Keratinocyte (primary cell): Measurements from ENCODE around the gene FUT6. TPM values are rescaled to one million over a fixed set of nuclear protein-coding genes. Genes with fewer than 3 reads are reported as not detected.

Experiments used
- DNase-seq: peaks from one replicate; pipeline ENCODE4 v3.0.0-alpha.2; 2011; ENCODE audit warnings: low read depth, missing footprints, low spot score
- FAIRE-seq: peaks from 2 replicates; lab custom pipeline; 2011; peaks lifted over from hg19 to GRCh38; lab: Jason Lieb, UNC
- H2AFZ ChIP-seq: 2 replicates; pipeline ENCODE4 v1.6.0; 2012; ENCODE audit warnings: low read length, control low read depth, inconsistent platforms; ENCODE audit not compliant: control insufficient read depth
- H3K27ac ChIP-seq: 2 replicates; pipeline ENCODE4 v1.5.1; 2011; ENCODE audit warnings: low read length; ENCODE audit not compliant: control insufficient read depth, insufficient read depth
- H3K27me3 ChIP-seq: 3 replicates; pipeline ENCODE4 v1.6.0; 2011; ENCODE audit warnings: low read length; ENCODE audit not compliant: control insufficient read depth, insufficient read depth; ENCODE audit errors: extremely low read depth
- H3K36me3 ChIP-seq, 2 experiments: 2 replicates in 1 of 2; 3 replicates in 1 of 2; pipeline ENCODE4 v1.5.1; 2011; ENCODE audit warnings: low read length in 2 of 2, mild to moderate bottlenecking in 1 of 2; ENCODE audit not compliant: control insufficient read depth in 2 of 2, insufficient read depth in 2 of 2; ENCODE audit errors: extremely low read depth in 1 of 2
- H3K4me1 ChIP-seq: 3 replicates; pipeline ENCODE4 v1.5.1; 2011; ENCODE audit warnings: low read length; ENCODE audit not compliant: control insufficient read depth, insufficient read depth; ENCODE audit errors: extremely low read depth
- H3K4me2 ChIP-seq: 3 replicates; pipeline ENCODE4 v1.6.0; 2011; ENCODE audit warnings: low read depth, low read length; ENCODE audit not compliant: control insufficient read depth, insufficient read depth; ENCODE audit errors: extremely low read depth
- H3K4me3 ChIP-seq, 3 experiments: fragments of 200-600 bp in 1 of 3; sonication (generic) in 1 of 3; 2 replicates in 2 of 3; 3 replicates in 1 of 3; pipeline ENCODE4 v1.5.1; 2011 to 2016; ENCODE audit warnings: low read length in 3 of 3, mild to moderate bottlenecking in 3 of 3, control low read depth in 2 of 3, inconsistent platforms in 1 of 3, low read depth in 1 of 3, mixed read lengths in 1 of 3, mixed run types in 1 of 3, moderate library complexity in 1 of 3; ENCODE audit not compliant: control insufficient read depth in 2 of 3, insufficient read depth in 2 of 3; ENCODE audit errors: extremely low read depth in 1 of 3
- H3K79me2 ChIP-seq: 2 replicates; pipeline ENCODE4 v1.6.0; 2012; ENCODE audit warnings: low read length; ENCODE audit not compliant: control insufficient read depth, insufficient read depth
- H3K9ac ChIP-seq: 3 replicates; pipeline ENCODE4 v1.6.0; 2011; ENCODE audit warnings: low read length; ENCODE audit not compliant: control insufficient read depth, insufficient read depth; ENCODE audit errors: extremely low read depth
- H3K9me1 ChIP-seq: 3 replicates; pipeline ENCODE4 v1.6.0; 2011; ENCODE audit warnings: low read length; ENCODE audit not compliant: control insufficient read depth, insufficient read depth; ENCODE audit errors: extremely low read depth
- H3K9me3 ChIP-seq: 2 replicates; pipeline ENCODE4 v1.5.1; 2012; ENCODE audit warnings: low read depth, low read length; ENCODE audit not compliant: control insufficient read depth
- H4K20me1 ChIP-seq: 3 replicates; pipeline ENCODE4 v1.6.0; 2011; ENCODE audit warnings: low read length; ENCODE audit not compliant: control insufficient read depth, insufficient read depth; ENCODE audit errors: extremely low read depth
- EZH2 ChIP-seq: IDR thresholded peaks from one replicate; pipeline ENCODE4 v1.6.1; 2012; ENCODE audit warnings: inconsistent platforms, mild to moderate bottlenecking, low read length, moderate library complexity
- dilution Hi-C: fragments of 300-500 bp; cut with MboI; formaldehyde crosslinking; loops from one replicate; pipeline ENCODE4 v1.7.0; 2020; ENCODE audit warnings: low sequenced_read_pairs; ENCODE audit not compliant: extremely low pct_ligation_motif_present
- polyA plus RNA-seq, 5 experiments: library from polyadenylated mRNA; depleted of rRNA in 3 of 5; stranded (reverse) in 3 of 5; stranded (forward) in 1 of 5; unstranded in 1 of 5; fragments of >200 nt; gene quantifications; 1 replicate in 1 of 5; 2 replicates in 3 of 5; 3 replicates in 1 of 5; pipeline versions ENCODE4 v1.2.1 to v1.2.3, GENCODE V29; 2011 to 2012; ENCODE audit warnings: missing spikeins in 2 of 5, low read depth in 1 of 5, low replicate concordance in 1 of 5
- TF ChIP-seq, protein P1 (sequence below), 3 experiments: IDR thresholded peaks in 1 of 3; conservative IDR thresholded peaks in 1 of 3; optimal IDR thresholded peaks in 1 of 3; 2 replicates in 2 of 3; 3 replicates in 1 of 3; pipeline versions ENCODE3 to v1.5.1; 2011; ENCODE audit warnings: low read length in 3 of 3, mild to moderate bottlenecking in 3 of 3, moderate library complexity in 2 of 3, control low read depth in 1 of 3, inconsistent platforms in 1 of 3; ENCODE audit not compliant: insufficient read depth in 2 of 3; ENCODE audit errors: extremely low read depth in 1 of 3

The FUT6 gene
- polyA plus RNA-seq, 1 donor (not counting 4 experiments of a cell fraction or from before 2014, with no cell fraction given) = not detected

DNA sequence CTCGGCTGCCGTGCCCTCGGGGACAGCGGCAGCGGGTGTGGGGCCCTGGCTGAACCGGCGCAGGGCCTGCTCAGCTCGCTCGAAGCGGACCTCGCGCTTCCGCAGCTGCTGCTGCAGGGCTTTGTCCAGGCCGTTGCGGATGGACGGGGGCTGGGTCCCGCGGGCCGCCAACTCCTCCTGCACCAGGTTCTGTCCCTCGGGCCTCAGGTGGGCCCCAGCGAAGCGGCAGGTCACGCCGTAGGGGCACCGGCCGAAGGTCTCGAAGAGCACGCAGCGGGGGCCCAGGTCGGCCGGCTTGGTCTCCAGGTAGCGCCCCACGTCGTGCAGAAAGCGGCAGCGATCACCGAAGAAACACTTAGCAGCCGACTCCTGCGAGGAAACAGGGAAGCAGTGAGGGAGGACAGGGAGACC lies 50.1 kb downstream of the FUT6 start:
- H3K27ac ChIP-seq = peak overlapping the region; percentile 97
- H3K79me2 ChIP-seq = peaks cover 7% of the 10 kb centered on the region
- no peaks in the 10 kb centered on the region for H3K9me3 ChIP-seq
- no peak for FAIRE-seq
- H3K9me1 ChIP-seq = no peaks in the 10 kb centered on the region
- peaks cover 21 to 47% of the 10 kb centered on the region in 2 experiments for H3K36me3 ChIP-seq
- dilution Hi-C loops = no loop called here
- peak overlapping the region; percentile 92 for H3K4me2 ChIP-seq
- H3K27me3 ChIP-seq = no peaks in the 10 kb centered on the region
- peaks cover 12% of the 10 kb centered on the region for H3K4me1 ChIP-seq
- H2AFZ ChIP-seq = no peak overlapping the region
- no peaks in the 10 kb centered on the region for H4K20me1 ChIP-seq
- TF ChIP-seq, protein P1, sequence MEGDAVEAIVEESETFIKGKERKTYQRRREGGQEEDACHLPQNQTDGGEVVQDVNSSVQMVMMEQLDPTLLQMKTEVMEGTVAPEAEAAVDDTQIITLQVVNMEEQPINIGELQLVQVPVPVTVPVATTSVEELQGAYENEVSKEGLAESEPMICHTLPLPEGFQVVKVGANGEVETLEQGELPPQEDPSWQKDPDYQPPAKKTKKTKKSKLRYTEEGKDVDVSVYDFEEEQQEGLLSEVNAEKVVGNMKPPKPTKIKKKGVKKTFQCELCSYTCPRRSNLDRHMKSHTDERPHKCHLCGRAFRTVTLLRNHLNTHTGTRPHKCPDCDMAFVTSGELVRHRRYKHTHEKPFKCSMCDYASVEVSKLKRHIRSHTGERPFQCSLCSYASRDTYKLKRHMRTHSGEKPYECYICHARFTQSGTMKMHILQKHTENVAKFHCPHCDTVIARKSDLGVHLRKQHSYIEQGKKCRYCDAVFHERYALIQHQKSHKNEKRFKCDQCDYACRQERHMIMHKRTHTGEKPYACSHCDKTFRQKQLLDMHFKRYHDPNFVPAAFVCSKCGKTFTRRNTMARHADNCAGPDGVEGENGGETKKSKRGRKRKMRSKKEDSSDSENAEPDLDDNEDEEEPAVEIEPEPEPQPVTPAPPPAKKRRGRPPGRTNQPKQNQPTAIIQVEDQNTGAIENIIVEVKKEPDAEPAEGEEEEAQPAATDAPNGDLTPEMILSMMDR (optimal IDR thresholded peaks at IDR 0.05 in 1 of 3, IDR thresholded peaks at IDR 0.05 in 1 of 3, conservative IDR thresholded peaks at IDR 0.05 in 1 of 3; ENCODE audit: extremely low read depth in 1 of 3, insufficient read depth in 2 of 3, low read length in 3 of 3) = no peak
- no peak for TF ChIP-seq EZH2
- DNase-seq = no peak
- H3K9ac ChIP-seq = peak overlapping the region; percentile 96
- H3K4me3 ChIP-seq = peak overlapping the region; percentile 72 to 82 (median 75)

DNA sequence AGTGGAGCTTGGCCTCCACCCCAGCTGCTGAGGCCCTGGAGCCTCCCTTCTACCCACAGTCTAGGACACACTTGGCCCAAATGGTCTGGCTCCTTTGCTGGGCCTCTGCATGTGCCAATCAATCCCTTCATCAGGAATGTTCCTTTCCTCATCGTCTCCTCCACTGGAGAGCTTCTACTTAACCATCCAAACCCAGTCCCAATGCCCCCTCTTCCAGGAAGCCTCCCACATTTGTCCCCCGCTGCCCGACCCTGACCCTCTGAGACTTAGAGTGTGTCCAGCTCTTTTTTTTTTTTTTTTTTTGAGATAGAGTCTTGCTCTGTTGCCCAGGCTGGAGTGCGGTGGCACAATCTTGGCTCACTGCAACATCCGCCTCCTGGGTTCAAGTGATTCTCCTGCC lies 51.1 kb downstream of the FUT6 start:
- Histone ChIP-seq H3K4me2 (no peak overlapping the region), H3K27me3 (no peaks in the 10 kb centered on the region), H4K20me1 (no peaks in the 10 kb centered on the region), H3K9me3 (no peaks in the 10 kb centered on the region), H3K4me1 (peaks cover 12% of the 10 kb centered on the region), H2AFZ (no peak overlapping the region), H3K79me2 (peaks cover 7% of the 10 kb centered on the region), H3K9me1 (no peaks in the 10 kb centered on the region), H3K9ac (no peak overlapping the region), H3K4me3 (no peak overlapping the region), H3K36me3 (peaks cover 24 to 48% of the 10 kb centered on the region in 2 experiments), H3K27ac (no peak overlapping the region)
- DNase-seq (no peak), FAIRE-seq (no peak)
- dilution Hi-C loops = no loop called here
- TF ChIP-seq, protein P1 (optimal IDR thresholded peaks at IDR 0.05 in 1 of 3, IDR thresholded peaks at IDR 0.05 in 1 of 3, conservative IDR thresholded peaks at IDR 0.05 in 1 of 3; ENCODE audit: extremely low read depth in 1 of 3, insufficient read depth in 2 of 3, low read length in 3 of 3) = no peak
- no peak for TF ChIP-seq EZH2
